ENCODE results near the gene STEAP3. TPM values are rescaled to one million over a fixed set of nuclear protein-coding genes. Genes with fewer than 3 reads are reported as not detected.

STEAP3 gene
- 1.2 TPM for polyA plus RNA-seq

- Mint-ChIP-seq H3K4me1 (peaks cover 0 to 8% (median 5%) of the 10 kb centered on the region in 3 donors), H3K27ac (peak within 1 kb of the TSS; percentile 26 to 81 (median 31)), H3K36me3 (peaks cover 3% of the 10 kb centered on the region), H3K9me3 (no peaks in the 10 kb centered on the region), H3K4me3 (peak within 1 kb of the TSS; percentile 76 to 88 (median 84)), H3K27me3 (peaks cover 7% of the 10 kb centered on the region)
These were observed at the start of gene STEAP3 for GRCh38 chr2:119223521-119224390. Gene STEAP3, plus strand, starts transcription at chr2:119223834. Its CDS starts 7,179 bp downstream, at chr2:119231013.

GRCh38 chr2:119174216-119174992 lies 49.2 kb upstream of the STEAP3 start:
- Mint-ChIP-seq H3K36me3 (no peaks in the 10 kb centered on the region), H3K27ac (no peak overlapping the region), H3K9me3 (no peaks in the 10 kb centered on the region), H3K27me3 (peaks cover 1% of the 10 kb centered on the region), H3K4me3 (no peak overlapping the region), H3K4me1 (no peaks in the 10 kb centered on the region)

GRCh38 chr2:119174993-119175347 lies 48.7 kb upstream of the STEAP3 start:
- Mint-ChIP-seq H3K9me3 (no peaks in the 10 kb centered on the region), H3K36me3 (no peaks in the 10 kb centered on the region), H3K4me1 (no peaks in the 10 kb centered on the region), H3K27ac (no peak overlapping the region), H3K4me3 (no peak overlapping the region), H3K27me3 (peaks cover 1% of the 10 kb centered on the region)

- no peaks in the 10 kb centered on the region for H3K9me3 Mint-ChIP-seq
- H3K27ac Mint-ChIP-seq, result peak overlapping the region in 1 of 3 donors; percentile 19
- H3K4me3 Mint-ChIP-seq, result no peak overlapping the region
- no peaks in the 10 kb centered on the region for H3K36me3 Mint-ChIP-seq
- no peaks in the 10 kb centered on the region for H3K4me1 Mint-ChIP-seq
- peaks cover 1% of the 10 kb centered on the region for H3K27me3 Mint-ChIP-seq
These were observed 48.1 kb upstream of the STEAP3 start for GRCh38 chr2:119175517-119175916.

- Mint-ChIP-seq H3K36me3 (no peaks in the 10 kb centered on the region), H3K9me3 (no peaks in the 10 kb centered on the region)
These were observed 46.3 kb upstream of the STEAP3 start for GRCh38 chr2:119177171-119177837.

GRCh38 chr2:119177838-119178190 lies 45.8 kb upstream of the STEAP3 start:
- Mint-ChIP-seq H3K4me3 (no peak overlapping the region), H3K4me1 (no peaks in the 10 kb centered on the region), H3K27me3 (peaks cover 1% of the 10 kb centered on the region), H3K27ac (no peak overlapping the region), H3K9me3 (no peaks in the 10 kb centered on the region), H3K36me3 (no peaks in the 10 kb centered on the region)

More at GRCh38 chr2:119177171-119177837, 46.3 kb upstream of the STEAP3 start:
- Mint-ChIP-seq H3K4me3 (no peak overlapping the region), H3K27ac (no peak overlapping the region), H3K4me1 (no peaks in the 10 kb centered on the region), H3K27me3 (peaks cover 1% of the 10 kb centered on the region)

GRCh38 chr2:119178776-119179175 lies 44.9 kb upstream of the STEAP3 start:
- no peak overlapping the region for H3K27ac Mint-ChIP-seq
- H3K36me3 Mint-ChIP-seq, result no peaks in the 10 kb centered on the region
- no peaks in the 10 kb centered on the region for H3K27me3 Mint-ChIP-seq
- no peak overlapping the region for H3K4me3 Mint-ChIP-seq
- H3K4me1 Mint-ChIP-seq, result no peaks in the 10 kb centered on the region
- H3K9me3 Mint-ChIP-seq, result no peaks in the 10 kb centered on the region

- H3K27me3 Mint-ChIP-seq, result no peaks in the 10 kb centered on the region
These were observed 44.4 kb upstream of the STEAP3 start for GRCh38 chr2:119179202-119179601.

GRCh38 chr2:119179991-119180390 lies 43.6 kb upstream of the STEAP3 start:
- Mint-ChIP-seq H3K27ac (no peak overlapping the region), H3K4me3 (no peak overlapping the region), H3K4me1 (no peaks in the 10 kb centered on the region), H3K9me3 (peaks cover 0 to 1% (median 0%) of the 10 kb centered on the region in 3 donors), H3K36me3 (no peaks in the 10 kb centered on the region), H3K27me3 (no peaks in the 10 kb centered on the region)

More at GRCh38 chr2:119179202-119179601, 44.4 kb upstream of the STEAP3 start:
- H3K4me3 Mint-ChIP-seq, result no peak overlapping the region
- no peaks in the 10 kb centered on the region for H3K9me3 Mint-ChIP-seq
- peak overlapping the region in 1 of 3 donors; percentile 74 for H3K27ac Mint-ChIP-seq
- H3K36me3 Mint-ChIP-seq, result no peaks in the 10 kb centered on the region
- no peaks in the 10 kb centered on the region for H3K4me1 Mint-ChIP-seq

GRCh38 chr2:119180892-119181291 lies 42.7 kb upstream of the STEAP3 start:
- no peak overlapping the region for H3K4me3 Mint-ChIP-seq
- H3K4me1 Mint-ChIP-seq, result no peaks in the 10 kb centered on the region
- no peaks in the 10 kb centered on the region for H3K27me3 Mint-ChIP-seq
- peaks cover 0 to 2% (median 0%) of the 10 kb centered on the region in 3 donors for H3K9me3 Mint-ChIP-seq
- H3K36me3 Mint-ChIP-seq, result no peaks in the 10 kb centered on the region
- peak overlapping the region in 1 of 3 donors; percentile 21 for H3K27ac Mint-ChIP-seq

- Mint-ChIP-seq H3K9me3 (peaks cover 0 to 2% (median 0%) of the 10 kb centered on the region in 3 donors), H3K27ac (peak overlapping the region in 1 of 3 donors; percentile 21), H3K27me3 (no peaks in the 10 kb centered on the region), H3K36me3 (no peaks in the 10 kb centered on the region), H3K4me1 (no peaks in the 10 kb centered on the region), H3K4me3 (no peak overlapping the region)
These were observed 42.2 kb upstream of the STEAP3 start for GRCh38 chr2:119181391-119181790.

- Mint-ChIP-seq H3K36me3 (no peaks in the 10 kb centered on the region), H3K4me3 (no peak overlapping the region), H3K9me3 (peaks cover 0 to 2% (median 0%) of the 10 kb centered on the region in 3 donors), H3K27ac (no peak overlapping the region), H3K4me1 (no peaks in the 10 kb centered on the region), H3K27me3 (no peaks in the 10 kb centered on the region)
These were observed 41.7 kb upstream of the STEAP3 start for GRCh38 chr2:119181791-119182445.

- no peak overlapping the region for H3K4me3 Mint-ChIP-seq
- H3K27me3 Mint-ChIP-seq, result peaks cover 5% of the 10 kb centered on the region
- H3K4me1 Mint-ChIP-seq, result no peaks in the 10 kb centered on the region
- H3K9me3 Mint-ChIP-seq, result peaks cover 0 to 2% (median 0%) of the 10 kb centered on the region in 3 donors
- no peaks in the 10 kb centered on the region for H3K36me3 Mint-ChIP-seq
- H3K27ac Mint-ChIP-seq, result no peak overlapping the region
These were observed 39.1 kb upstream of the STEAP3 start for GRCh38 chr2:119184512-119184911.

- Mint-ChIP-seq H3K27me3 (peaks cover 19% of the 10 kb centered on the region), H3K36me3 (no peaks in the 10 kb centered on the region), H3K9me3 (peaks cover 0 to 2% (median 0%) of the 10 kb centered on the region in 3 donors), H3K4me1 (no peaks in the 10 kb centered on the region), H3K4me3 (no peak overlapping the region), H3K27ac (no peak overlapping the region)
These were observed 33.1 kb upstream of the STEAP3 start for GRCh38 chr2:119190321-119191111.

All from IgD-negative memory B cell (primary cell).